OCI-LY7 (cell line): Measurements from ENCODE around the gene FAAP20.

Experiments
- CTCF ChIP-seq: fragments of 200-600 bp; sonication (generic); conservative IDR thresholded peaks from 2 replicates; pipeline ENCODE4 v1.5.1; 2014; ENCODE audit warnings: mild to moderate bottlenecking, antibody characterized with exemption, low read length, moderate library complexity, mixed read lengths
- EZH2phosphoT487 ChIP-seq: fragments of 200-600 bp; sonication (generic); IDR thresholded peaks from 2 replicates; pipeline ENCODE4 v1.6.1; 2018; ENCODE audit warnings: low read depth, borderline replicate concordance, mild to moderate bottlenecking, mixed run types, antibody characterized with exemption, low read length, moderate library complexity, mixed read lengths

GRCh38 chr1:2159124-2159523 is 35.4 kb downstream of the FAAP20 start:
- no peak for TF ChIP-seq CTCF
- no peak for TF ChIP-seq EZH2phosphoT487
